ENCODE measurements around the gene ARHGAP25. TPM values are rescaled to one million over a fixed set of nuclear protein-coding genes. Genes with fewer than 3 reads are reported as not detected.
A peak's percentile ranks its signal among the peaks of the same experiment; 100 is the strongest.

Gene ARHGAP25
- total and polyA plus RNA-seq, 11 donors: 2.6 to 27.9 (median 4.8) TPM

- H3K4me1 ChIP-seq: peaks cover 0 to 27% (median 0%) of the 10 kb centered on the region in 12 donors
- H3K36me3 ChIP-seq: no peaks in the 10 kb centered on the region
- H3K4me3 ChIP-seq: no peak overlapping the region
- no peaks in the 10 kb centered on the region for H3K9me3 ChIP-seq
- DNase-seq: no peak
- no peaks in the 10 kb centered on the region for H3K27me3 ChIP-seq
- peak overlapping the region in 1 of 12 donors; percentile 68 for H3K27ac ChIP-seq
- no peak for TF ChIP-seq POLR2A (IDR thresholded peaks at IDR 0.05)
- no peak for TF ChIP-seq CTCF (IDR thresholded peaks at IDR 0.05)
- intact Hi-C loops (cut with DNase I): no loop called here
- no peak for ATAC-seq
- 52 to 65% (median 58%) methylated on average over 7 of the region's 7 CpGs for WGBS, 4 donors
Observed at GRCh38 chr2:68689553-68690537, 44.8 kb upstream of the ARHGAP25 start.

GRCh38 chr2:68690851-68691250 is 43.8 kb upstream of the ARHGAP25 start:
- H3K4me3 ChIP-seq: no peak overlapping the region
- intact Hi-C loops (cut with DNase I): no loop called here
- no peak for DNase-seq
- H3K27ac ChIP-seq: peak overlapping the region in 1 of 12 donors; percentile 68
- TF ChIP-seq CTCF (IDR thresholded peaks at IDR 0.05): no peak
- H3K9me3 ChIP-seq: peaks cover 0 to 1% (median 0%) of the 10 kb centered on the region in 12 donors
- ATAC-seq: no peak
- H3K27me3 ChIP-seq: no peaks in the 10 kb centered on the region
- 80 to 83% (median 82%) methylated on average over 3 of the region's 3 CpGs for WGBS, 4 donors
- H3K4me1 ChIP-seq: peaks cover 0 to 27% (median 0%) of the 10 kb centered on the region in 12 donors
- no peaks in the 10 kb centered on the region for H3K36me3 ChIP-seq

- Histone ChIP-seq H3K9me3 (peaks cover 0 to 10% (median 0%) of the 10 kb centered on the region in 12 donors), H3K27ac (no peak overlapping the region), H3K4me3 (no peak overlapping the region), H3K4me1 (peaks cover 0 to 27% (median 0%) of the 10 kb centered on the region in 12 donors), H3K27me3 (peaks cover 0 to 3% (median 0%) of the 10 kb centered on the region in 9 donors), H3K36me3 (no peaks in the 10 kb centered on the region)
- DNase-seq: no peak
- intact Hi-C loops (cut with DNase I): no loop called here
- ATAC-seq: no peak
- TF ChIP-seq POLR2A (IDR thresholded peaks at IDR 0.05) (no peak), CTCF (IDR thresholded peaks at IDR 0.05) (no peak)
- 96 to 100% (median 99%) methylated on average over 1 of the region's 1 CpG for WGBS, 4 donors
Observed at GRCh38 chr2:68692511-68692910, 42.1 kb upstream of the ARHGAP25 start.

GRCh38 chr2:68693951-68694350 is 40.7 kb upstream of the ARHGAP25 start:
- Histone ChIP-seq H3K4me3 (no peak overlapping the region), H3K27me3 (peaks cover 0 to 3% (median 0%) of the 10 kb centered on the region in 9 donors), H3K27ac (no peak overlapping the region), H3K9me3 (peaks cover 0 to 10% (median 0%) of the 10 kb centered on the region in 12 donors), H3K36me3 (no peaks in the 10 kb centered on the region), H3K4me1 (peaks cover 0 to 27% (median 0%) of the 10 kb centered on the region in 12 donors)
- WGBS, 4 donors: 70 to 97% (median 96%) methylated on average over 2 of the region's 2 CpGs
- ATAC-seq (no peak), DNase-seq (no peak)
- TF ChIP-seq CTCF (IDR thresholded peaks at IDR 0.05): no peak
- TF ChIP-seq POLR2A (IDR thresholded peaks at IDR 0.05): no peak
- intact Hi-C loops (cut with DNase I): no loop called here

Measured in heart left ventricle (tissue), 16 donors.